Fibroblast of mammary gland (primary cell): ENCODE results near the gene RBM4B.

Experiments used
- DNase-seq: peaks from one replicate; pipeline ENCODE4 v3.0.0-alpha.2; 2010; ENCODE audit warnings: low read depth
- H3K4me3 ChIP-seq: 2 replicates; pipeline ENCODE4 v1.5.1; 2011; ENCODE audit warnings: low read depth, mild to moderate bottlenecking, low read length, moderate library complexity; ENCODE audit not compliant: control insufficient read depth
- TF ChIP-seq, protein P1 (sequence below): conservative IDR thresholded peaks from 2 replicates; pipeline ENCODE4 v1.5.1; 2011; ENCODE audit warnings: low read depth, low read length, inconsistent platforms; ENCODE audit not compliant: control insufficient read depth, insufficient read depth

Gene RBM4B

DNA sequence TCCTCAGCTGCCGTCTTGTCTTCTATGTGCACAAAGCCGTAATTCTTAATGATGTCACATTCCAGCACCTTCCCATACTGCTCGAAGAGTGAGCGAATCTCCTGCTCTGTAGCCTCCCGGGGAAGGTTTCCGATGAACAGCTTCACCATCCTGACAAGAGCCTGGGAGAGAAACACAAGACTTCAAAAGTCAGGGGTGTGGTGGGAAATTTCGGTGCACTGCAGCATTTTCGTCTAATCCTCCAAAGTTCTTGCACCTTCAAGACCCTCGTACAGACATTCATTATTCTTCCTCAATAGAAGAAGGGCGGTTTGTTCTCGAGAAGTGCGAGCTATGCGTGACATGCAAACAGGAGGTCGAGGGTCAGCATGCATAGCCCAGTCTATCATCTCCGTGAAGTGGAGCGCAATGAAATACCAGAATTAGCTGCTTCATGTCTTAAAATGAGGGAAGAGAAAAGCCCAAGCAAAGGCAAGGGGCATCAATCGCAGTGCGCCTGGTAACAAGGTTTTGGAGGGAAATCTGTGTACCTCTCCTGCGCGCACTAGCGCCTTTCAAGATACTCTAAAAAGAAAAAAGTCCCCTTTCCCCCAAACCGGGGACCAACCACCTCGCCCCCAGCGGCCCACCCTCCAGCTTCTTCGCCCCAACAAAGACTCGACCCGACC, 622 bp downstream of the RBM4B start:
- TF ChIP-seq, protein P1, sequence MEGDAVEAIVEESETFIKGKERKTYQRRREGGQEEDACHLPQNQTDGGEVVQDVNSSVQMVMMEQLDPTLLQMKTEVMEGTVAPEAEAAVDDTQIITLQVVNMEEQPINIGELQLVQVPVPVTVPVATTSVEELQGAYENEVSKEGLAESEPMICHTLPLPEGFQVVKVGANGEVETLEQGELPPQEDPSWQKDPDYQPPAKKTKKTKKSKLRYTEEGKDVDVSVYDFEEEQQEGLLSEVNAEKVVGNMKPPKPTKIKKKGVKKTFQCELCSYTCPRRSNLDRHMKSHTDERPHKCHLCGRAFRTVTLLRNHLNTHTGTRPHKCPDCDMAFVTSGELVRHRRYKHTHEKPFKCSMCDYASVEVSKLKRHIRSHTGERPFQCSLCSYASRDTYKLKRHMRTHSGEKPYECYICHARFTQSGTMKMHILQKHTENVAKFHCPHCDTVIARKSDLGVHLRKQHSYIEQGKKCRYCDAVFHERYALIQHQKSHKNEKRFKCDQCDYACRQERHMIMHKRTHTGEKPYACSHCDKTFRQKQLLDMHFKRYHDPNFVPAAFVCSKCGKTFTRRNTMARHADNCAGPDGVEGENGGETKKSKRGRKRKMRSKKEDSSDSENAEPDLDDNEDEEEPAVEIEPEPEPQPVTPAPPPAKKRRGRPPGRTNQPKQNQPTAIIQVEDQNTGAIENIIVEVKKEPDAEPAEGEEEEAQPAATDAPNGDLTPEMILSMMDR: no peak
- peak; percentile 6 for DNase-seq
- H3K4me3 ChIP-seq: peak overlapping the region; percentile 75

- no peak overlapping the region for H3K4me3 ChIP-seq
- no peak for DNase-seq
Observed at GRCh38 chr11:66676282-66676919, 1.3 kb downstream of the RBM4B start.

DNA sequence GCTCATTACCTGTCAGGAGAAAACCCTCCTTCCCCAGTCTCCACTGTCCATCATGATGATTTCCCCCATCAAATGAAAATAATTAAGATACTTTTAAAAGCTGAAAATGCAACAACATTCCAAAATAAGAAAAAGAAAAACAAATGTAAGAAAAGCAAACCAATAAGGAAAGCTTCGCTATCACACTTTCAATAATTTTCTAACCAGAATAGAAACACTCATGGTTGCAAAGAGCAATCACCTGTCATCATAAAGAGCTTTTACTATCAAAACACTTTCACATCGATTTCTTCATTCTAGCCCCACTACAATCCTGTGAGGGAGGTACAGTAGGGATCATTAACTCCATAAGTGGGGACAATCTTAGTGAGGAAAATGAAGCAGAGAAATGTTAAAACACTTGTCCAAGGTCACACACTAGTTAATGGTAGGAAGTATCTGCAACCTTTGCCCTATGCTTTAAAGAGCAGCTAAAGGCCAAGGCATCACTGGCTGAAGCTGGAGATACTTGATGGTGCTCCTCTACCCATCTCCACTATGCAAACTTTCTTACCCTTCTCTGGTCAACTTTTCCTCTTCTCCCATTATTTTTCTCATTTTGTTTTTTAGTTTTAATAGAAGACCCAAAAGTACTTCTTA, 2.6 kb downstream of the RBM4B start:
- no peak overlapping the region for H3K4me3 ChIP-seq
- DNase-seq: no peak
- TF ChIP-seq, protein P1: no peak

More at GRCh38 chr11:66676282-66676919, 1.3 kb downstream of the RBM4B start:
- TF ChIP-seq, protein P1: no peak

DNA sequence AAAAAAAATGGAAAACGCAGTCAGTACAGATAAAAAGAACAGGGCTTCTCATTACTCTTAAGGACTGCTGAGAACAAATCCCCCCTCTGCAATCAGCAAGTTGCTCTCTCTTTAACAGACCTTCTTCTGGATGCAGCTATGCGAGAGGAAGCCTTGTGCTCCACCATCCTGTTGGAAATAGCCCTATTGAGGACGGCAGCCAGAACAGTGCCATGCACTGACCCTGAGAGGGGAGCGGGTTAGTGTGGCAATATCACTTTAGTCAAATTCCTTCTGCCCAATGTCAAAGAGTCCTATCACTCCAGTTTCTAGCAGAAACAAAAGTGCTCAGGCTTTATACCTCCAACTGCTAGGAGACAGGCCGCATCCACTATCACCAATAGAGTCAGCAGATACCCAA, 6.9 kb downstream of the RBM4B start:
- DNase-seq: no peak
- H3K4me3 ChIP-seq: no peak overlapping the region
- TF ChIP-seq, protein P1: no peak

DNA sequence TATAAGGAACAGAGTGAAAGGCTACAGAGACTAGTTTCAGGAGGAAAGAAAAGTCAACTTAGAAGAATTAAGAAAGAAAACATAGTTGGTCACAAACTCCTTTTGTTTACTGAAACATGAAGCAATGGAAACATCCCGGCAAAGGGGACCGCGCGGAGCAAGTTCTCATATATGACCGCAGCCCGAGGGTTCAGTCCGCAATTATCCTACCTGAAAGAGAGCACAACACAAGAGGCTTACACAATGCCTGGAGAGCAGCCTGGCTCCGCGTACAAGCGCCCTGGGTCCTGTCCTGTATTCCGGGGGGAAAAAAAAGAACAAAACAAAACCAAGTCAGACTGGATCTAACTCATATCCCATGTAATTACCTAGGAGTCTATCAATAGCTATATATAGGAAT, 12.3 kb downstream of the RBM4B start:
- no peak overlapping the region for H3K4me3 ChIP-seq
- DNase-seq: no peak
- TF ChIP-seq, protein P1: no peak

DNA sequence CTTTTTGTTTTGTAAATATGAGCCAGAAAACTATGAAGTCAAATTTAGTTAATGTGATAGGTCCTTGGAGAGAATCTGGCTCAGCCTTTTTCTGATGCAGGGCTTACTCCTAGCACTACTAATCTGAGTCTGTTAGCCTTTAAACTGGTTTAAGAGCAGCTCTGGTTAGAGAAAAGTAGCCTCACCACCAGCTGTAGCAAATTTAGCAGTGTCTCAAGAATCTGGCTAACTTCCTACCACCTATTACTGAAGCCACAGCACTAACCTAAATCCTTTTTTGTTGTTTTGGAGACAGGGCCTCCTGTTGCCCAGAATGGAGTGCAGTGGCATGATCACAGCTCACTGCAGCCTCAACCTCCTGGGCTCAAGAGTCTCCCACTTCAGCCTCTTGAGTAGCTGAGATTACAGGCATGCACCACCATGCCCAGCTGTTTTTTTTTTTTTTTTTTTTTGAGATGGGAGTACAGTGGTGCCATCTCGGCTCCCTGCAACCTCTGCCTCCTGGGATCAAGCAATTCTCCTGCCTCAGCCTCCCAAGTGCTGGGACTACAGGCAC, 13.9 kb downstream of the RBM4B start:
- H3K4me3 ChIP-seq: no peak overlapping the region
- TF ChIP-seq, protein P1: no peak
- no peak for DNase-seq
